Measurements from ENCODE around the gene COL10A1.
"Not testable (repeated sequence)": the region's sequence is repeated elsewhere in the genome, so short reads cannot be mapped to it uniquely, and the experiment has no call there.

The COL10A1 gene

GRCh38 chr6:116096979-116097816 lies 28.7 kb downstream of the COL10A1 start:
- no peak overlapping the region for H3K4me3 ChIP-seq (ENCODE audit: low read depth, low read length)
- TF ChIP-seq, protein P1, sequence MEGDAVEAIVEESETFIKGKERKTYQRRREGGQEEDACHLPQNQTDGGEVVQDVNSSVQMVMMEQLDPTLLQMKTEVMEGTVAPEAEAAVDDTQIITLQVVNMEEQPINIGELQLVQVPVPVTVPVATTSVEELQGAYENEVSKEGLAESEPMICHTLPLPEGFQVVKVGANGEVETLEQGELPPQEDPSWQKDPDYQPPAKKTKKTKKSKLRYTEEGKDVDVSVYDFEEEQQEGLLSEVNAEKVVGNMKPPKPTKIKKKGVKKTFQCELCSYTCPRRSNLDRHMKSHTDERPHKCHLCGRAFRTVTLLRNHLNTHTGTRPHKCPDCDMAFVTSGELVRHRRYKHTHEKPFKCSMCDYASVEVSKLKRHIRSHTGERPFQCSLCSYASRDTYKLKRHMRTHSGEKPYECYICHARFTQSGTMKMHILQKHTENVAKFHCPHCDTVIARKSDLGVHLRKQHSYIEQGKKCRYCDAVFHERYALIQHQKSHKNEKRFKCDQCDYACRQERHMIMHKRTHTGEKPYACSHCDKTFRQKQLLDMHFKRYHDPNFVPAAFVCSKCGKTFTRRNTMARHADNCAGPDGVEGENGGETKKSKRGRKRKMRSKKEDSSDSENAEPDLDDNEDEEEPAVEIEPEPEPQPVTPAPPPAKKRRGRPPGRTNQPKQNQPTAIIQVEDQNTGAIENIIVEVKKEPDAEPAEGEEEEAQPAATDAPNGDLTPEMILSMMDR (IDR thresholded peaks at IDR 0.05; ENCODE audit: low read depth, low read length), result no peak

GRCh38 chr6:116096048-116096759 lies 29.7 kb downstream of the COL10A1 start:
- not testable (repeated sequence) for H3K4me3 ChIP-seq (ENCODE audit: low read depth, low read length)

GRCh38 chr6:116094041-116094440 lies 31.9 kb downstream of the COL10A1 start:
- no peak overlapping the region for H3K4me3 ChIP-seq (ENCODE audit: low read depth, low read length)
- TF ChIP-seq, protein P1 (IDR thresholded peaks at IDR 0.05; ENCODE audit: low read depth, low read length), result no peak

DNA sequence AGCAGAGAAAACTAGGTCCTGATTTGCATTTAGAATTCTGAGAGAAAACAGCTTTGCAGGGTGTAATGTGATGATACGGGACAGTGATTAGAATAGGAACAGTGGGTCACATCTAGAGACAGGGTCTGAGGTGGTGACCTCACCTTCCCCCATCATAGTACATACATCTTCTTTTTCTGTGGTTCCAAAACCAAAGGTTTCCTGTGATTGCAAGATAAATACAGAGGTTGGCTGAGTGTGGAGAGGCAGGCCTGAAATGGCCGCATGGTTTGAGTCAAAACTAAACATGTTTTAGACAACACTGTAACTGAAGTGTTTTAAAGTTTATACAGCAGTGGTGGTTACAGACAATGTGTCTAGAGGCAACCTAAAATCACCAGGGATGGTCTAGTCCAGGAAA lies 35.7 kb downstream of the COL10A1 start:
- TF ChIP-seq, protein P1 (IDR thresholded peaks at IDR 0.05; ENCODE audit: low read depth, low read length), result no peak
- no peak overlapping the region for H3K4me3 ChIP-seq (ENCODE audit: low read depth, low read length)

DNA sequence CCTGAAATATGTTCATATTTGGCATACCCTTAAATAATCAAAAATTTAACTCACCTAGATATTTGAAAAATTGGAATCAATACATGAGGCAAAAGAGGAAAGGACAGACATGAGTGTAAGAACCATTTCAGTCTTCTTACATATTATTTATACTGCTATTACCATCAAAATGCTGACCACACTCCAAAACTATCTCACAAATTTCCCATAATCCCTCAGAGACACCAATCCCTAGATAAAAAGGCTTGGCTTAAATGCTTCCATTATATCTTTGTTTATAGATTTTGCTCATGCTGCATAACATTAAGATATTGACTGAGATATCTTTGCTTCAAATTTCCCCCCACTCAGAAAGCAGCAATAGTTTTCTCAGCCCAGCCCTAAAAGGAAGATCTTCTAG lies 37.0 kb downstream of the COL10A1 start:
- no peak overlapping the region for H3K4me3 ChIP-seq (ENCODE audit: low read depth, low read length)
- TF ChIP-seq, protein P1 (IDR thresholded peaks at IDR 0.05; ENCODE audit: low read depth, low read length), result no peak

DNA sequence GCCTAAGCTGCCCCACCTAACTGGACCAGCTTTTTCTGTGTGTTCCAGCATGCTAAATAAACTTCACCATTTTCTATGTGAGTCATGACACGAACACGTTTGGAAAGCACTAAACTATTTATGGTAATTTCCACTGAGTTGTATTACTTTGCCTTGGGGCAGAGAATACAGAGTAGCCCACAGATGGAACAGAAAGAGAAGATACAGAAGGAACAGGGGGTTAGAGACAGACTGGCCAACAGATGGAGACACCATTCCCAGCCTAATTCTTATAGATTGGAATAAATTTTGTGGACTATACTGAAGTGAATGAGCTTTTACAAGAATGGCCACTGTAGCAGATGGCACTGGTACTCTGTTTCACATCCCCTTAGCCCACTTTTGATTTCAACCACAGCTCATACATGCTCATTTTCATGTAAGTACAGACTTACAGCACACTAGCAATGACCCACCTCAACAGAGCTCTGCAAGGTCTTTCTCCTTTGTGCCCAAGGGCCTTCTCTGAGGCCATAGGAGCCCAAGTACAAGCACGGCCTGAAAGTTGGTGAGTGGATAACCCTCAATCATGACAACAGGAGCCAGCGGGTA lies 38.4 kb downstream of the COL10A1 start:
- H3K4me3 ChIP-seq (ENCODE audit: low read depth, low read length), result no peak overlapping the region
- TF ChIP-seq, protein P1 (IDR thresholded peaks at IDR 0.05; ENCODE audit: low read depth, low read length), result no peak

- TF ChIP-seq, protein P1 (IDR thresholded peaks at IDR 0.05; ENCODE audit: low read depth, low read length), result no peak
- H3K4me3 ChIP-seq (ENCODE audit: low read depth, low read length), result no peak overlapping the region
These were observed 41.6 kb downstream of the COL10A1 start for GRCh38 chr6:116084284-116084683.
